NT2/D1 (cell line): ENCODE measurements around the gene TSHZ1.

Experiments
- DNase-seq: peaks from one replicate; pipeline ENCODE4 v3.0.0-alpha.2; 2011; ENCODE audit warnings: low read depth, low spot score
- H3K27me3 ChIP-seq: 2 replicates; pipeline ENCODE4 v1.6.0; 2011; ENCODE audit warnings: mild to moderate bottlenecking; ENCODE audit not compliant: insufficient read length, insufficient read depth
- H3K36me3 ChIP-seq: 2 replicates; pipeline ENCODE4 v1.6.1; 2011; ENCODE audit warnings: mild to moderate bottlenecking, low read length, mixed read lengths; ENCODE audit not compliant: insufficient read depth, insufficient read length
- H3K4me1 ChIP-seq: 2 replicates; pipeline ENCODE4 v1.5.1; 2011; ENCODE audit not compliant: insufficient read depth, insufficient read length
- H3K4me3 ChIP-seq: 2 replicates; pipeline ENCODE4 v1.5.1; 2011; ENCODE audit warnings: low read depth; ENCODE audit not compliant: insufficient read length
- H3K9ac ChIP-seq: 2 replicates; pipeline ENCODE4 v1.6.0; 2011; ENCODE audit warnings: low read depth; ENCODE audit not compliant: insufficient read length
- H3K9me3 ChIP-seq: 2 replicates; pipeline ENCODE4 v1.5.1; 2011; ENCODE audit warnings: mild to moderate bottlenecking, low read length; ENCODE audit not compliant: insufficient read depth
- SUZ12 ChIP-seq: IDR thresholded peaks from 2 replicates; pipeline ENCODE4 v1.6.1; 2011; ENCODE audit not compliant: insufficient read length, insufficient read depth; ENCODE audit errors: extremely low read depth
- YY1 ChIP-seq: IDR thresholded peaks from 2 replicates; pipeline ENCODE4 v1.6.1; 2011; ENCODE audit not compliant: insufficient read length, insufficient read depth
- ZNF274 ChIP-seq: IDR thresholded peaks from 2 replicates; pipeline ENCODE4 v1.6.1; 2011; ENCODE audit warnings: mild to moderate bottlenecking, low read depth, low read length

TSHZ1 gene

GRCh38 chr18:75210274-75211001 lies at the start of gene TSHZ1:
TSS of gene TSHZ1 (plus strand) at chr18:75210797. CDS start at chr18:75211877, 1,080 bp downstream.
- DNase-seq = no peak
- Histone ChIP-seq H3K36me3 (no peaks in the 10 kb centered on the region), H3K9me3 (no peaks in the 10 kb centered on the region), H3K9ac (peak within 1 kb of the TSS; percentile 72), H3K27me3 (peaks cover 77% of the 10 kb centered on the region), H3K4me3 (peak within 1 kb of the TSS; percentile 49), H3K4me1 (peaks cover 7% of the 10 kb centered on the region)
- TF ChIP-seq YY1 (no peak), ZNF274 (no peak), SUZ12 (no peak)

GRCh38 chr18:75161256-75162028 lies 49.2 kb upstream of the TSHZ1 start:
- no peak overlapping the region for H3K4me3 ChIP-seq
- DNase-seq = no peak
- H3K9me3 ChIP-seq = no peaks in the 10 kb centered on the region
- H3K9ac ChIP-seq = no peak overlapping the region
- TF ChIP-seq SUZ12 = no peak
- H3K4me1 ChIP-seq = peaks cover 2% of the 10 kb centered on the region
- no peaks in the 10 kb centered on the region for H3K36me3 ChIP-seq
- H3K27me3 ChIP-seq = no peaks in the 10 kb centered on the region

GRCh38 chr18:75162467-75162866 lies 48.1 kb upstream of the TSHZ1 start:
- DNase-seq = no peak
- H3K9ac ChIP-seq = no peak overlapping the region
- H3K9me3 ChIP-seq = no peaks in the 10 kb centered on the region
- no peak overlapping the region for H3K4me3 ChIP-seq
- no peaks in the 10 kb centered on the region for H3K36me3 ChIP-seq
- H3K27me3 ChIP-seq = no peaks in the 10 kb centered on the region
- TF ChIP-seq SUZ12 (no peak), YY1 (no peak), ZNF274 (no peak)
- H3K4me1 ChIP-seq = peaks cover 2% of the 10 kb centered on the region

- H3K27me3 ChIP-seq = no peaks in the 10 kb centered on the region
- TF ChIP-seq YY1 = no peak
- no peak for TF ChIP-seq ZNF274
- TF ChIP-seq SUZ12 = no peak
These were observed 47.6 kb upstream of the TSHZ1 start for GRCh38 chr18:75162978-75163377.

GRCh38 chr18:75163736-75164135 lies 46.9 kb upstream of the TSHZ1 start:
- Histone ChIP-seq H3K9ac (no peak overlapping the region), H3K4me1 (peaks cover 2% of the 10 kb centered on the region), H3K4me3 (no peak overlapping the region), H3K27me3 (no peaks in the 10 kb centered on the region), H3K9me3 (no peaks in the 10 kb centered on the region), H3K36me3 (no peaks in the 10 kb centered on the region)
- TF ChIP-seq SUZ12 = no peak
- no peak for DNase-seq

More at GRCh38 chr18:75162978-75163377, 47.6 kb upstream of the TSHZ1 start:
- Histone ChIP-seq H3K4me3 (no peak overlapping the region), H3K36me3 (no peaks in the 10 kb centered on the region), H3K9me3 (no peaks in the 10 kb centered on the region), H3K9ac (no peak overlapping the region), H3K4me1 (peaks cover 2% of the 10 kb centered on the region)
- no peak for DNase-seq

- Histone ChIP-seq H3K9me3 (no peaks in the 10 kb centered on the region), H3K9ac (no peak overlapping the region), H3K36me3 (no peaks in the 10 kb centered on the region), H3K27me3 (no peaks in the 10 kb centered on the region), H3K4me1 (peaks cover 2% of the 10 kb centered on the region), H3K4me3 (no peak overlapping the region)
- DNase-seq = no peak
- TF ChIP-seq YY1 = no peak
- no peak for TF ChIP-seq ZNF274
- no peak for TF ChIP-seq SUZ12
These were observed 46.1 kb upstream of the TSHZ1 start for GRCh38 chr18:75164479-75164878.

GRCh38 chr18:75165926-75166325 lies 44.7 kb upstream of the TSHZ1 start:
- no peaks in the 10 kb centered on the region for H3K27me3 ChIP-seq
- DNase-seq = no peak
- H3K9me3 ChIP-seq = no peaks in the 10 kb centered on the region
- TF ChIP-seq SUZ12 (no peak), YY1 (no peak), ZNF274 (no peak)
- H3K4me3 ChIP-seq = no peak overlapping the region
- H3K36me3 ChIP-seq = no peaks in the 10 kb centered on the region
- H3K4me1 ChIP-seq = no peaks in the 10 kb centered on the region
- H3K9ac ChIP-seq = no peak overlapping the region
